ENCODE results near the gene FBXO47. TPM values are rescaled to one million over a fixed set of nuclear protein-coding genes. Genes with fewer than 3 reads are reported as not detected.
"Not testable (repeated sequence)": the region's sequence is repeated elsewhere in the genome, so short reads cannot be mapped to it uniquely, and the experiment has no call there.

The FBXO47 gene
- total RNA-seq, 1 experiment from 2014 or later = not detected

DNA sequence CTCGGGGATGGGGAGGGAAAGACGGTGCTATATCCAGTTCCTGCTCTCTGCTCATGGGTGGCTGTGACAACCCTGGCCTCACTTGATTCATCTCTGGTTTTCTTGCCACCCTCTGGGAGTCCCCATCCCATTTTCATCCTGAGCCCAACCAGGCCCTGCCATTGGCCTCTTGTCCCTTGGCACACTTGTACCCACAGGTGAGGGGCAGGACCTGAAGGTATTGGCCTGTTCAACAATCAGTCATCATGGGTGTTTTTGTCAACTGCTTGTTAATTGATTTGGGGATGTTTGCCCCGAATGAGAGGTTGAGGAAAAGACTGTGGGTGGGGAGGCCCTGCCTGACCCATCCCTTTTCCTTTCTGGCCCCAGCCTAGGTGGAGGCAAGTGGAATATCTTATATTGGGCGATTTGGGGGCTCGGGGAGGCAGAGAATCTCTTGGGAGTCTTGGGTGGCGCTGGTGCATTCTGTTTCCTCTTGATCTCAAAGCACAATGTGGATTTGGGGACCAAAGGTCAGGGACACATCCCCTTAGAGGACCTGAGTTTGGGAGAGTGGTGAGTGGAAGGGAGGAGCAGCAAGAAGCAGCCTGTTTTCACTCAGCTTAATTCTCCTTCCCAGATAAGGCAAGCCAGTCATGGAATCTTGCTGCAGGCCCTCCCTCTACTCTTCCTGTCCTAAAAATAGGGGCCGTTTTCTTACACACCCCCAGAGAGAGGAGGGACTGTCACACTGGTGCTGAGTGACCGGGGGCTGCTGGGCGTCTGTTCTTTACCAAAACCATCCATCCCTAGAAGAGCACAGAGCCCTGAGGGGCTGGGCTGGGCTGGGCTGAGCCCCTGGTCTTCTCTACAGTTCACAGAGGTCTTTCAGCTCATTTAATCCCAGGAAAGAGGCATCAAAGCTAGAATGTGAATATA, 46.6 kb downstream of the FBXO47 start:
- Histone ChIP-seq H3K36me3 (0 out of 2 replicates have a peak, but pooled peaks cover 2% of the 10 kb centered on the region), H3K27ac (no peak overlapping the region), H3K4me3 (no peak overlapping the region), H3K27me3 (no peaks in the 10 kb centered on the region), H3K9me3 (replicated peaks) (no peaks in the 10 kb centered on the region), H3K4me1 (peaks cover 15% of the 10 kb centered on the region)
- DNase-seq = no peak

DNA sequence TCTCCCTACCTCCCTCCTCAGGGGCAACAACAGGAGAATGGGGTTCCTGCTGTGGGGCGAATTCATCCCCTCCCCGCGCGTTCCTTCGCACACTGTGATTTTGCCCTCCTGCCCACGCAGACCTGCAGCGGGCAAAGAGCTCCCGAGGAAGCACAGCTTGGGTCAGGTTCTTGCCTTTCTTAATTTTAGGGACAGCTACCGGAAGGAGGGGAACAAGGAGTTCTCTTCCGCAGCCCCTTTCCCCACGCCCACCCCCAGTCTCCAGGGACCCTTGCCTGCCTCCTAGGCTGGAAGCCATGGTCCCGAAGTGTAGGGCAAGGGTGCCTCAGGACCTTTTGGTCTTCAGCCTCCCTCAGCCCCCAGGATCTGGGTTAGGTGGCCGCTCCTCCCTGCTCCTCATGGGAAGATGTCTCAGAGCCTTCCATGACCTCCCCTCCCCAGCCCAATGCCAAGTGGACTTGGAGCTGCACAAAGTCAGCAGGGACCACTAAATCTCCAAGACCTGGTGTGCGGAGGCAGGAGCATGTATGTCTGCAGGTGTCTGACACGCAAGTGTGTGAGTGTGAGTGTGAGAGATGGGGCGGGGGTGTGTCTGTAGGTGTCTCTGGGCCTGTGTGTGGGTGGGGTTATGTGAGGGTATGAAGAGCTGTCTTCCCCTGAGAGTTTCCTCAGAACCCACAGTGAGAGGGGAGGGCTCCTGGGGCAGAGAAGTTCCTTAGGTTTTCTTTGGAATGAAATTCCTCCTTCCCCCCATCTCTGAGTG, 47.7 kb downstream of the FBXO47 start:
- Histone ChIP-seq H3K27me3 (no peaks in the 10 kb centered on the region), H3K36me3 (0 out of 2 replicates have a peak, but pooled peaks cover 2% of the 10 kb centered on the region), H3K4me1 (peaks cover 15% of the 10 kb centered on the region), H3K4me3 (no peak overlapping the region), H3K27ac (no peak overlapping the region), H3K9me3 (replicated peaks) (no peaks in the 10 kb centered on the region)
- no peak for DNase-seq

DNA sequence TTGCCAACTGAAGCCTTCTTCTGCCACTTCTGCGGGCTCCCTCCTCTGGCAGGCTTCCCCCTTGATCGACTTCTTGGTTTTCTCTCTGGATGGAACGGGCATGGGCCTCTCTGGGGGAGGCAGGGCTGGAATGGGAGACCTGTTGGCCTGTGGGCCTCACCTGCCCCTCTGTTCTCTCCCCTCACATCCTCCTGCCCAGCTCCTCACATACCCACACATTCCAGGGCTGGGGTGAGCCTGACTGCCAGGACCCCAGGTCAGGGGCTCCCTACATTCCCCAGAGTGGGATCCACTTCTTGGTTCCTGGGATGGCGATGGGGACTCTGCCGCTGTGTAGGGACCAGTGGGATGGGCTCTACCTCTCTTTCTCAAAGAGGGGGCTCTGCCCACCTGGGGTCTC, 48.3 kb downstream of the FBXO47 start:
- no peak overlapping the region for H3K4me3 ChIP-seq
- no peak for DNase-seq
- H3K27me3 ChIP-seq = no peaks in the 10 kb centered on the region
- H3K36me3 ChIP-seq = 0 out of 2 replicates have a peak, but pooled peaks cover 7% of the 10 kb centered on the region
- peaks cover 15% of the 10 kb centered on the region for H3K4me1 ChIP-seq
- no peaks in the 10 kb centered on the region for H3K9me3 ChIP-seq (replicated peaks)
- H3K27ac ChIP-seq = no peak overlapping the region

DNA sequence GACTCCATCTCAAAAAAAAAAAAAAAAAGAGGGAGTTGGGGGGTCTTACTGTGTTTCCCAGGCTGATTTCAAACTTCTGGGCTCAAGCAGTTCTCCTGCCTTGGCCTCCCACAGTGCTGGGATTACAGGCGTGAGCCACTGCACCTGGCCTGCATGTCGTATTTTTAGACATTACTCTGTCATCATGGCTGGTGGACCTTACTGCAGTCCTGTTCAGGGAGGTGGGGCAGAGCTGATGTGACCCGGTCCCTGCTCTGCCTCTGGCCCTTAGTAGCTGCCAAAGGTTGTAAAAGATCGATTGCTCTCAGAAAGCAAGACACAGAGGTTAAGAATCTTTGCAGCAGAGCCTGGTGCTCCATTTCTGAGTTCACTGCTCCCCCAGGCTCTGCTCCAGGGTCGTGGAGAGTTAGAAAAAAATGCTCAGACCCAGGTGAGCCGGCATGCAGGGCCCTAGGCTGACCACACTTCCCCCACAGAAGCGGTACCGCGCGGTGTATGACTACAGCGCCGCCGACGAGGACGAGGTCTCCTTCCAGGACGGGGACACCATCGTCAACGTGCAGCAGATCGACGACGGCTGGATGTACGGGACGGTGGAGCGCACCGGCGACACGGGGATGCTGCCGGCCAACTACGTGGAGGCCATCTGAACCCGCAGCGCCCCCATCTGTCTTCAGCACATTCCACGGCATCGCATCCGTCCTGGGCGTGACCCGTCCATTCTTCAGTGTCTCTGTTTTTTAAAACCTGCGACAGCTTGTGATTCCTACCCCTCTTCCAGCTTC, 48.9 kb downstream of the FBXO47 start:
- no peaks in the 10 kb centered on the region for H3K9me3 ChIP-seq (replicated peaks)
- H3K4me1 ChIP-seq = peaks cover 15% of the 10 kb centered on the region
- H3K4me3 ChIP-seq = no peak overlapping the region
- no peaks in the 10 kb centered on the region for H3K27me3 ChIP-seq
- H3K36me3 ChIP-seq = 0 out of 2 replicates have a peak, but pooled peaks cover 7% of the 10 kb centered on the region
- no peak for DNase-seq
- no peak overlapping the region for H3K27ac ChIP-seq

DNA sequence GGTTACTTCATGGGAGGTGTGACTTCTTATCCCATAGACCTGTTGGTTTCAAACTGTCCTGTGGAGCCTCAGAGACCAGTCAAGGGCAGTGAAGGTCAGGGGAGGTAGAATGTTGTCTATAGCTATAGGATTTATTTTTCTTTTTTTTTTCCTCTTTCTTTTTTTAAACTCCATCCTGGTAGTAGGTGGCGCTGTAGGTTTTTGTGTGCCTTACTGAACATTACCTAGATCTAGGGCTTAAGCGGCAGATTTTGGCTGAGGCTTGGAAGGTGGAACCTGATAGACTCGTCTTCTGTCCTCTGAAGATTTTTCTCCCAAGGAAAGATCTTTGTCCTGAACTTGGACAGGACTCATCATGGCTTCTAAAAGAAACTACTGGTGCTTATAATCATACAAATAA, 49.9 kb downstream of the FBXO47 start:
- no peak overlapping the region for H3K27ac ChIP-seq
- DNase-seq = no peak
- H3K4me3 ChIP-seq = no peak overlapping the region
- peaks cover 5% of the 10 kb centered on the region for H3K4me1 ChIP-seq
- no peaks in the 10 kb centered on the region for H3K9me3 ChIP-seq (replicated peaks)
- no peaks in the 10 kb centered on the region for H3K27me3 ChIP-seq
- H3K36me3 ChIP-seq = 0 out of 2 replicates have a peak, but pooled peaks cover 7% of the 10 kb centered on the region

DNA sequence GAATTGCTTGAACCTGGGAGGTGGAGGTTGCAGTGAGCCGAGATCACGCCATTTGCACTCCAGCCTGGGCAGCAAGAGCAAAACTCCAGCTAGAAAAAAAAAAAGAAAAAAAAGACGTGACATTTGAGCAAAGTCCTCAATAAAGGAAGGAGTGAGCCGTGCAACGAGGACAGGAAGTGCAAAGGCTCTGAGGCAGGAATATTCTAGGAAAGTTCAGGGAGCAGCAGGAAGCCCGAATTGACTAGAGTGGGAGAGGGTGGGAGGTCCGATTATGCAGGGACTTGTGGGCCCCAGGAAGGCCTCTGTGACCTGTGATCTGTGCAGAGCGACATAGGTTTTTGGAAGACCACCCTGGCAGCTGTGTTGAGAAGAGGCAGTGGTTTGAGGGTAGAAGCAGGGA, 50.4 kb downstream of the FBXO47 start:
- no peak overlapping the region for H3K27ac ChIP-seq
- H3K36me3 ChIP-seq = 0 out of 2 replicates have a peak, but pooled peaks cover 7% of the 10 kb centered on the region
- no peak overlapping the region for H3K4me3 ChIP-seq
- DNase-seq = no peak
- H3K4me1 ChIP-seq = peaks cover 2% of the 10 kb centered on the region; the same call in 1 of the 2 replicates
- no peaks in the 10 kb centered on the region for H3K27me3 ChIP-seq
- H3K9me3 ChIP-seq (replicated peaks) = no peaks in the 10 kb centered on the region

DNA sequence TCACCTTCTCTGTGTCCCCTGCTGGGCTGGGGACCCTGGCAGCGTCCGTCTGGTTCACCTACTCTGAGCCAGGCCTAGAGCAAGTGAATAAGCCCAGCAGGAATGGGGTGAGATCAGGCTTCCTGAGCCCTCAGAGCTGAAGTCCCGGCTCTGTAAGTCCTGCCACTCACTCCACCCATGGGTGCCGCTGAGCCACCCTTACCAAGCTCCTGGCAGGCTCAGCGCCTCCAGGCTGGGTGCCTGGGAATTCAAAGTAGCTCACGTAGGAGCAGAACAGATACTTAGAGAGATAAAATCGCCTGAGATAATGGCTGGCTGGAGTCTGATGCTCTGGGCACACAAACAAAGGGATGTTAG, 51.6 kb downstream of the FBXO47 start:
- no peaks in the 10 kb centered on the region for H3K4me1 ChIP-seq
- no peak overlapping the region for H3K27ac ChIP-seq
- no peak for DNase-seq
- H3K27me3 ChIP-seq = no peaks in the 10 kb centered on the region
- no peaks in the 10 kb centered on the region for H3K9me3 ChIP-seq (replicated peaks)
- H3K36me3 ChIP-seq = 0 out of 2 replicates have a peak, but pooled peaks cover 7% of the 10 kb centered on the region
- no peak overlapping the region for H3K4me3 ChIP-seq

DNA sequence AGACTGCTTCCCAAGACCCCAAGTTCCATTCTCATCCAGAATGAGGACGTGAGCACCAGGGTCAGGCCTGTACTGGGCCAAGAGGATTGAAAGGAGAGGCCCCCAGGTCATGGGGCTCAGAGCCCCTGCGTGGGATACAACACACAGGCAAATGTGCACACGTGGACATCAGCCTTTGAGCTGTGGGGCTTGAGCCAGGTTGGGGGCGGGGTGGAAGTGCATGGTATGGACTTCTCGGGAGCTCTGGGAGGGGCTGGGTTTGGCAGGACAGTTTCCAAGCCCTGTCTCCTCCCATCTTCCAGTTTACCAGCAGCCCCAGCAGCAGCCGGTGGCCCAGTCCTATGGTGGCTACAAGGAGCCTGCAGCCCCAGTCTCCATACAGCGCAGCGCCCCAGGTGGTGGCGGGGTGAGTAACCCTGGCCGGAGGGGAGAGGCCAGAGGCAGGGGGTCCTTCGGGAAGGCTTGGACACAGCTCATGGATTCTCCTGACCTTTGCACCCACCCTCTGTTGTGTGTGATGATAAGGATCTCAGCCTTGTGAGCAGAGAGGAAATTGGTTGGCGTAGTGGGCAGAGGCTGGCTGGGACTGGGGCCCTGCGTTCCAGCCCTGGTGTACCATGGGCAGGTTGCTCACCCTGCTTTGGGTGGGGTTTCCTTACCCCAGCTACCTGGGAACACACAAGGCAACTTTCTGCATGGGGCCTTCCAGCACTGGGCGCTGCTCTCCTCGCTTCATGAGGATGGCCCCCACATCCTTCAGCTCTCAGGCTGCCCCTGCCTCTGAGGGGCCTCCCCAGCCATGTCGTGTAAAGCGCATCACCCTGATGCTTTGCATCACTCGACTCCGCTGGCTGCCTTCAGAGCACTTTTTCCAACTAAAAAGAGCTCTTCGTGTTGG, 52.2 kb downstream of the FBXO47 start:
- 0 out of 2 replicates have a peak, but pooled peaks cover 7% of the 10 kb centered on the region for H3K36me3 ChIP-seq
- H3K27ac ChIP-seq = no peak overlapping the region

DNA sequence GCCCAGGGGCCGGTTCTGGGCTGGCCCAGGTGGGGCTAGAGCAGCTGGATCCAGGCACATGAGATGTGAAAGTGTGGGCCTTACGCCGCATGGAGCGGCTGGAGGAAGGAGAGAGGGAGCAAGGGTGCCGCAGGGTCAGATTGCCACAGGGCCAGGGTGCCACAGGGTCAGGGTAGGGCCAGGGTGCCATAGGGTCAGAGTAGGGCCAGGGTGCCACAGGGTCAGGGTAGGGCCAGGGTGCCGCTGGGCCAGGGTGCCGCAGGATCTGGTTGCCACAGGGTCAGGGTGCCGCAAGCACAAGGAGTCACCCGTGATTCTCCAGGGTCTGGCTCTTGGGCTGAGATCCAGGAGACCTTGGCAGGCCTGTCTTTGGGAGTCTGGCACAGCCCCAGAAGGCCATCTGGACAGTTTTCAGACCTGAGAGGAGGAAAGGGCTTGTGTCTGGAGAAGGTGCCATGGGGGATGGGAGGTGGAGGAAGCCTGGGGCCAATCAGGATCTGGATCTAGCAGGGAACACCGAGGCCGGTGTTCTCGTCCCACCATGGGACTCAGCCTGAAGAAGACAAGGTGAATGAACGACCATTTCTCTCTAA, 54.9 kb downstream of the FBXO47 start:
- no peak for DNase-seq
- no peak overlapping the region for H3K27ac ChIP-seq
- peaks cover 7% of the 10 kb centered on the region; the same call in 1 of the 2 replicates for H3K36me3 ChIP-seq
- H3K4me3 ChIP-seq = no peak overlapping the region
- no peaks in the 10 kb centered on the region for H3K27me3 ChIP-seq
- H3K4me1 ChIP-seq = no peaks in the 10 kb centered on the region
- no peaks in the 10 kb centered on the region for H3K9me3 ChIP-seq (replicated peaks)

More for the DNA sequence above, 52.2 kb downstream of the FBXO47 start:
- Histone ChIP-seq H3K4me3 (no peak overlapping the region), H3K27me3 (no peaks in the 10 kb centered on the region), H3K4me1 (no peaks in the 10 kb centered on the region), H3K9me3 (replicated peaks) (no peaks in the 10 kb centered on the region)
- no peak for DNase-seq

DNA sequence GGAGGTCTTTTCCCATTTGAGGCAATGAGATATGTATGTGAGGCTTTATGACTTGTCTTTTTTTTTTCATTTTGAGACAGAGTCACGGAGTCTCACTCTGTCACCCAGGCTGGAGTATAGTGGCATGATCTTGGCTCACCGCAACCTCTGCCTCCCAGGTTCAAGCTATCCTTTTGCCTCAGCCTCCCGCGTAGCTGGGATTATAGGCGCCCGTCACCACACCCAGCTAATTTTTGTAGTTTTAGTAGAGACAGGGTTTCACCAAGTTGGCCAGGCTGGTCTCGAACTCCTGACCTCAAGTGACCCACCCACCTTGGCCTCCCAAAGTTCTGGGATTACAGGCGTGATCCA, 55.5 kb downstream of the FBXO47 start:
- H3K4me1 ChIP-seq; H3K9me3 ChIP-seq (replicated peaks); H3K27ac ChIP-seq; DNase-seq; H3K4me3 ChIP-seq; H3K27me3 ChIP-seq; H3K36me3 ChIP-seq: not testable (repeated sequence)

DNA sequence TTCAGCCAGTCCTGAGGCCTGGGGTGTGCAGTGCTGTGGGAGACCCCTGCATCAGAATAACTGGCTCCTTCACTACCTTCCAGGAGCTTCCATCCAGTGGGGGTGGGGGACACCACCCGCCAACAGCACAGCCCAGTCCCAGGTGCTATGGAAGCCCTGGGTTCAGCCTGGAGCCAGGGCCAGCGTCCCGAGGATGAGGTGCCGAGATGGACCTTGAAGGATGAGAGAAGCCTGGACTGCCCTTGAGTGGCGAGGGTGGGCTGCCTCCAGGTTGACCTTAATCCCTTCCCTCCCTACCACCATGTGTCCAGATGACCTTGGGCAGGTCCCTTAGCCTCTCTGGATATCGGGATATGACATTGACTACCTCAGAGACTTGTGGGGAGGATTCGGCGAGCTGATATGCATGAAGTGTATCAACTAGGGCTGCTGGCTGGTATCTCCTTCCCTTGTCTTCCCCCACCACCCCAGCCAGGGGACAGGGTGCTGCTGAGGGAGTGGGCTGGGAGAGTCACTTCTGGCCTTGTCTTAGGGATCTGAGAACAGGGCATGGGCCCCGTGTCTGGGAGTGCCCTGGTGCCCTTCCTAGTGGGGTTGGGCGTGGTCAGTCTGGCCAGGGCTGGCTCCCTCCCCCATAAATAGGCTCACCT, 56.0 kb downstream of the FBXO47 start:
- DNase-seq = no peak
- Histone ChIP-seq H3K27me3 (no peaks in the 10 kb centered on the region), H3K9me3 (replicated peaks) (no peaks in the 10 kb centered on the region), H3K27ac (no peak overlapping the region), H3K4me1 (no peaks in the 10 kb centered on the region), H3K4me3 (no peak overlapping the region), H3K36me3 (peaks cover 5% of the 10 kb centered on the region; the same call in 1 of the 2 replicates)

DNA sequence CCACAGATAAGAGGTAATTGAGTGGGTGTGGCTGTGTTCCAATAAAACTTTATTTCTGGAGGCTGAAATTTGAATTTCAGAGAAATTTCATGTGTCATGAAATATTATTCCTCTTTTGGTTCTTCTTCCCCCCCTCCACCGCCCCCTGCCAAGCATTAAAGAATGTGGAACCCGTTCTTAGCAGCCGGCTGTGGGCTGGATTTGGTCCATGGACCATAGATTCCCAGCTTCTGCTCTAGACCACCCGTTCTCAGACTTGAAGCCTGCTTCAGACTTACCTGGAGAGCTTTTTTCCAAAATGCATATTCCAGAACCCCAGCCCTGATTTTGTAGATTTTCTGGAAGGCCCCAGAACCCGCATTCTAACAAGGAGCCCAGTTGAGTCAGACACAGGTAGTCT, 56.9 kb downstream of the FBXO47 start:
- no peaks in the 10 kb centered on the region for H3K4me1 ChIP-seq
- DNase-seq = no peak
- H3K27me3 ChIP-seq = no peaks in the 10 kb centered on the region
- no peak overlapping the region for H3K4me3 ChIP-seq
- H3K36me3 ChIP-seq = peaks cover 5% of the 10 kb centered on the region; the same call in 1 of the 2 replicates
- H3K9me3 ChIP-seq (replicated peaks) = no peaks in the 10 kb centered on the region
- no peak overlapping the region for H3K27ac ChIP-seq

DNA sequence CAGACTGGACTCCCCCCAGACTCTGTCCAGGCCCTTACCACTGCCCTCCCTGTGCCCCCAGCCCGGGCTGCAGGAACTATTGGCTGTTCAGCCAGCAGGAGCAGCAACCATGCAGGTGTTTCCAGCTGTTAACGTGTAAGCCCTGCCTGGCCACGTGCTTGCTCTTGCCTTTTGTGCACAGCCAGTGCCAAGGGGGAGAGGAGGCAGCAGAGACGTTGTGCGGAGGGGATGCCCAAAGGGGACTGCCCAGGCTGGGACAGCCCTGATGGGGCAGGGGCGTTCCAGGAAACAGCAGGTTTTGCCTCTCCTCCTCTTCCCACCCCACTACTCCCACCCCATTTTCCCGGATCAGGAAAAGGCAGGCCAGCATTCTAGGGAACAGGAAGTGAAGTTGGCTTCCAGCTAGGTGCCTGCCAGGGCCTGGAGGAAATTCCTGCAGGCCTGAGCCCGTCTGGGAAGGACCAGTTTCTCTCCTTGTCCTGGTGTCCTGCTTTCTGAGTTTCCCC, 58.5 kb downstream of the FBXO47 start:
- Histone ChIP-seq H3K4me3 (no peak overlapping the region), H3K9me3 (replicated peaks) (no peaks in the 10 kb centered on the region), H3K36me3 (peaks cover 10% of the 10 kb centered on the region), H3K27me3 (no peaks in the 10 kb centered on the region), H3K27ac (no peak overlapping the region), H3K4me1 (no peaks in the 10 kb centered on the region)
- no peak for DNase-seq

Data from SJCRH30 (cell line).